Osteoblast (primary cell): ENCODE data around the gene CDK17. TPM values are rescaled to one million over a fixed set of nuclear protein-coding genes. Genes with fewer than 3 reads are reported as not detected.

Experiments used
- DNase-seq: peaks from one replicate; pipeline ENCODE4 v3.0.0; 2011; ENCODE audit warnings: low spot score, mixed read lengths; ENCODE audit not compliant: insufficient read length; ENCODE audit errors: missing footprints
- H2AFZ ChIP-seq: 2 replicates; pipeline ENCODE4 v1.6.0; 2011; ENCODE audit warnings: mild to moderate bottlenecking, low read length
- H3K27ac ChIP-seq: 2 replicates; pipeline ENCODE4 v1.5.1; 2011; ENCODE audit warnings: mild to moderate bottlenecking, low read depth, low read length, moderate library complexity
- H3K27me3 ChIP-seq: 2 replicates; pipeline ENCODE4 v1.6.0; 2012; ENCODE audit warnings: mild to moderate bottlenecking, control low read depth, inconsistent platforms, low read length, moderate library complexity; ENCODE audit not compliant: insufficient read depth
- H3K36me3 ChIP-seq: 2 replicates; pipeline ENCODE4 v1.5.1; 2011; ENCODE audit warnings: mild to moderate bottlenecking, low read length, control low read depth, moderate library complexity; ENCODE audit not compliant: insufficient read depth
- H3K4me1 ChIP-seq: 2 replicates; pipeline ENCODE4 v1.5.1; 2011; ENCODE audit warnings: mild to moderate bottlenecking, low read length, control low read depth, moderate library complexity; ENCODE audit not compliant: insufficient read depth
- H3K4me2 ChIP-seq: 2 replicates; pipeline ENCODE4 v1.6.0; 2011; ENCODE audit warnings: mild to moderate bottlenecking, low read length; ENCODE audit not compliant: insufficient read depth
- H3K4me3 ChIP-seq: fragments of 200-600 bp; sonication (generic); 3 replicates; pipeline ENCODE4 v1.5.1; 2012; ENCODE audit warnings: mild to moderate bottlenecking, low read length, inconsistent platforms; ENCODE audit not compliant: insufficient read depth
- H3K79me2 ChIP-seq: 2 replicates; pipeline ENCODE4 v1.6.0; 2012; ENCODE audit warnings: mild to moderate bottlenecking, low read length, control low read depth, inconsistent platforms; ENCODE audit not compliant: insufficient read depth
- H3K9me3 ChIP-seq: 2 replicates; pipeline ENCODE4 v1.5.1; 2011; ENCODE audit warnings: low read depth, low read length, control low read depth
- H4K20me1 ChIP-seq: 2 replicates; pipeline ENCODE4 v1.6.0; 2012; ENCODE audit warnings: mild to moderate bottlenecking, low read length, control low read depth; ENCODE audit not compliant: insufficient read depth
- CTCF ChIP-seq: IDR thresholded peaks from 2 replicates; pipeline ENCODE4 v1.5.1; 2011; ENCODE audit warnings: mild to moderate bottlenecking, low read depth, low read length, moderate library complexity; ENCODE audit errors: extremely low read depth
- total RNA-seq: library from RNA; depleted of rRNA; stranded (reverse); fragments of >200 nt; gene quantifications from 2 replicates; pipeline ENCODE4 v1.2.3, GENCODE V29; 2012

The CDK17 gene
- total RNA-seq, 1 donor: 68.0 TPM

DNA sequence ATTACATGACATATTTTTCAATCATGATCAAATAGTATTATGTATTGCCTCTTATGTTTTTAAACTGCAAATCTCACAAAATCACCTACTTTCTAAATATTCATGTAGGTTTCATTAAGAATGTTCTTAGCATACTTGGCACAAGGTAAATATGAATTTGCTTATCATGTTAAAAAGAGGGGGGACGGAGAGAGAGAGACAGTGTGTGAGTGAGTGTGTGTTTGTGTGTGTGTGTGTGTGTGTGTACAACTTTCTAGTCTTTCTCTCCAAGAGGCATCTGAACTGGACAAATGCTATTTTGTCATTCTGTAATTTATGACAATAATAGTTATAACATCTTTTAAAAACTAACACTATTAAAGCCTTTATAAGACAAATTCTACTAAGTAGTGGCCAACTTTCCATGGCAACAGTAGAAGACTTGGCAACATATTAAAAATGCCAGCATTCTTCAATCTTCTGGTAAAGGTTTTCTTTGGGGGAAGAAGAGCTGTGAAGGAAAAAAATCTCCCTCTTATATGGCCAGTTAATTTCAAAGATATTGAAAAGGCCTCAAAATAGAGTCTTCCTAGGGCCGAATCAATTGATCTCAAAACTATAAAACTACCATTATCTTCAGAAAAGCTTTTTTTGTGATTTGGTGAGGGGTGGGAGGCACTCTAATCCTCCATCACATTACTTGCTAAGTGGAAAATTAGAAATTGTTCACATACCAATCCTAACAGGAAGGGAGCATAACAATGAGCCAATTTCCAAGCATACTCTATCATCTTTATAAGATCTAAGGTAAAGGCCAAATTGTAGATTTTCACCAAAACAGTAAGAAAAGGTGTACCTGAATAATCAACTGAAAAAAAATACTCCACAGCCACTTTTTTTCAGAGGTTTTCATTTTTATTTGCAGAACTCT lies 28.2 kb downstream of the CDK17 start:
- no peak for DNase-seq
- Histone ChIP-seq H4K20me1 (peaks cover 56% of the 10 kb centered on the region), H2AFZ (no peak overlapping the region)

DNA sequence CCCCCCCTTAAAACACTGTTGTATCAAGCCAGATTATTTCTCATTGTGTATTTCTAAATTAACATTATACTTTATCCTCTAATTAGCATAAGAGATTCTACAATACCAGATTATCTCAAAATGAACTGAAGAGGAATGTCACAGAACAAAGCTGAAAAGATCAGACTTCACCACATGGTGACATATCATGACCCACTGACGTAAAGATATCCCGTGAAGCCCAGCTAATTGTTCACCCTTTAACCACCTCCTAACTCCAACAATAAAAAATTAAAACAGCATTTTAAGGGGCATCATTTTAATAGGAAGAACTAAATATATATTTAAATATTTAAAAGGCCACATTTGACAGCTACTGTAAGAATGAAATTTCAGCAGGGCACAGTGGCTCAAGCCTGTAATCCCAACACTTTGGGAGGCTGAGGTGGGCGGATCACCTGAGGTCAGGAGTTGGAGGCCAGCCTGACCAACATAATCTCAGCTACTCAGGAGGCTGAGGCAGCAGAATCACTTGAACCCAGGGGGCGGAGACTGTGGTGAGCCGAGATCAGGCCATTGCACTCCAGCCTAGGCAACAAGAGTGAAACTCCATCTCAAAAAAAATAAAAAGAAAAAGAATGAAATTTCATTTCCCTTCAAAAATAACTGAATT lies 29.0 kb downstream of the CDK17 start:
- Histone ChIP-seq H3K79me2 (peaks cover 100% of the 10 kb centered on the region), H3K27ac (peak overlapping the region; percentile 50), H3K4me3 (no peak overlapping the region), H3K9me3 (no peaks in the 10 kb centered on the region), H3K27me3 (no peaks in the 10 kb centered on the region), H4K20me1 (peaks cover 55% of the 10 kb centered on the region), H3K4me2 (peak overlapping the region; percentile 23), H3K36me3 (no peaks in the 10 kb centered on the region), H3K4me1 (peaks cover 29% of the 10 kb centered on the region), H2AFZ (no peak overlapping the region)
- TF ChIP-seq CTCF: no peak
- no peak for DNase-seq

More for the DNA sequence above, 28.2 kb downstream of the CDK17 start:
- H3K27me3 ChIP-seq: no peaks in the 10 kb centered on the region
- no peaks in the 10 kb centered on the region for H3K36me3 ChIP-seq
- peak overlapping the region; percentile 50 for H3K27ac ChIP-seq
- peaks cover 100% of the 10 kb centered on the region for H3K79me2 ChIP-seq
- H3K4me3 ChIP-seq: no peak overlapping the region
- peak overlapping the region; percentile 19 for H3K4me2 ChIP-seq
- H3K4me1 ChIP-seq: peaks cover 29% of the 10 kb centered on the region
- no peak for TF ChIP-seq CTCF
- H3K9me3 ChIP-seq: no peaks in the 10 kb centered on the region

GRCh38 chr12:96368687-96369086 lies 31.6 kb downstream of the CDK17 start:
- Histone ChIP-seq H4K20me1 (peaks cover 44% of the 10 kb centered on the region), H3K36me3 (no peaks in the 10 kb centered on the region), H3K27me3 (no peaks in the 10 kb centered on the region), H3K4me2 (no peak overlapping the region), H2AFZ (no peak overlapping the region), H3K79me2 (peaks cover 99% of the 10 kb centered on the region), H3K4me1 (peaks cover 33% of the 10 kb centered on the region), H3K9me3 (no peaks in the 10 kb centered on the region), H3K4me3 (no peak overlapping the region), H3K27ac (peak overlapping the region; percentile 16)
- no peak for TF ChIP-seq CTCF
- DNase-seq: no peak

GRCh38 chr12:96368233-96368632 lies 32.0 kb downstream of the CDK17 start:
- DNase-seq: no peak

More at GRCh38 chr12:96368233-96368632, 32.0 kb downstream of the CDK17 start:
- H2AFZ ChIP-seq: no peak overlapping the region
- no peaks in the 10 kb centered on the region for H3K9me3 ChIP-seq
- H3K36me3 ChIP-seq: no peaks in the 10 kb centered on the region
- TF ChIP-seq CTCF: no peak
- no peak overlapping the region for H3K4me2 ChIP-seq
- peak overlapping the region; percentile 16 for H3K27ac ChIP-seq
- peaks cover 33% of the 10 kb centered on the region for H3K4me1 ChIP-seq
- H3K27me3 ChIP-seq: no peaks in the 10 kb centered on the region
- H3K4me3 ChIP-seq: no peak overlapping the region
- peaks cover 99% of the 10 kb centered on the region for H3K79me2 ChIP-seq
- peaks cover 40% of the 10 kb centered on the region for H4K20me1 ChIP-seq
